ENCODE results near the gene VSNL1.

GRCh38 chr2:17637131-17637906, 96.8 kb downstream of the VSNL1 start:
- TF ChIP-seq CTCF (IDR thresholded peaks at IDR 0.05) = no peak
- no peak for TF ChIP-seq POLR2A (IDR thresholded peaks at IDR 0.05)
